OCI-LY3 (cell line): ENCODE results near the gene GOLGA2.

Experiments used
- H2AFZ ChIP-seq: fragments of 200-600, 300-600 bp; shearing (Covaris generic); 2 replicates; pipeline ENCODE4 v1.6.0; 2014; ENCODE audit warnings: antibody characterized with exemption, low read depth, low read length
- H3K27ac ChIP-seq: fragments of 200-600, 300-600 bp; sonication (generic); 2 replicates; pipeline ENCODE4 v1.5.1; 2014; ENCODE audit warnings: mild to moderate bottlenecking, low read length, moderate library complexity, mixed read lengths
- H3K27me3 ChIP-seq: fragments of 200-600, 300-600 bp; sonication (generic); 2 replicates; pipeline ENCODE4 v1.6.1; 2014; ENCODE audit warnings: low read depth, low read length, mixed read lengths
- H3K36me3 ChIP-seq: fragments of 200-600, 300-600 bp; sonication (generic); replicated peaks from 2 replicates; pipeline ENCODE3; 2014; ENCODE audit warnings: low read depth, low read length, mixed read lengths
- H3K4me1 ChIP-seq: fragments of 300-600, 200-600 bp; sonication (generic); 2 replicates; pipeline ENCODE4 v1.6.1; 2014; ENCODE audit warnings: low read length, mixed read lengths
- H3K4me2 ChIP-seq: fragments of 200-600, 300-600 bp; sonication (generic); 2 replicates; pipeline ENCODE4 v1.6.1; 2014; ENCODE audit warnings: low read length, mixed read lengths
- H3K4me3 ChIP-seq: fragments of 300-600, 200-600 bp; sonication (generic); 2 replicates; pipeline ENCODE4 v1.5.1; 2014; ENCODE audit warnings: antibody characterized with exemption, mild to moderate bottlenecking, low read length, moderate library complexity
- H3K79me2 ChIP-seq: fragments of 300-600, 200-600 bp; shearing (Covaris generic); 2 replicates; pipeline ENCODE4 v1.6.1; 2014; ENCODE audit warnings: mild to moderate bottlenecking, low read length, mixed read lengths
- H3K9ac ChIP-seq: fragments of 300-600, 200-600 bp; shearing (Covaris generic); 2 replicates; pipeline ENCODE4 v1.6.0; 2014; ENCODE audit warnings: mild to moderate bottlenecking, low read length, moderate library complexity
- H3K9me3 ChIP-seq: fragments of 200-600, 300-600 bp; shearing (Covaris generic); 2 replicates; pipeline ENCODE4 v1.6.1; 2014; ENCODE audit warnings: low read length, mixed read lengths; ENCODE audit not compliant: insufficient read depth
- H4K20me1 ChIP-seq: fragments of 200-600, 300-600 bp; sonication (generic); 2 replicates; pipeline ENCODE4 v1.6.1; 2016; ENCODE audit warnings: low read length, mixed read lengths; ENCODE audit not compliant: insufficient read depth
- EZH2phosphoT487 ChIP-seq: fragments of 200-600 bp; shearing (Covaris generic); IDR thresholded peaks from 2 replicates; pipeline ENCODE4 v1.6.1; 2018; ENCODE audit warnings: antibody characterized with exemption, mixed run types, low read depth
- TF ChIP-seq, protein P1 (sequence below): fragments of 200-600, 300-600 bp; sonication (generic); IDR thresholded peaks from 2 replicates; pipeline ENCODE4 v1.5.1; 2014; ENCODE audit warnings: antibody characterized with exemption, low read length, low read depth

GOLGA2 gene

GRCh38 chr9:128304971-128305288 lies 29.1 kb upstream of the GOLGA2 start:
- no peak for TF ChIP-seq EZH2phosphoT487
- TF ChIP-seq, protein P1, sequence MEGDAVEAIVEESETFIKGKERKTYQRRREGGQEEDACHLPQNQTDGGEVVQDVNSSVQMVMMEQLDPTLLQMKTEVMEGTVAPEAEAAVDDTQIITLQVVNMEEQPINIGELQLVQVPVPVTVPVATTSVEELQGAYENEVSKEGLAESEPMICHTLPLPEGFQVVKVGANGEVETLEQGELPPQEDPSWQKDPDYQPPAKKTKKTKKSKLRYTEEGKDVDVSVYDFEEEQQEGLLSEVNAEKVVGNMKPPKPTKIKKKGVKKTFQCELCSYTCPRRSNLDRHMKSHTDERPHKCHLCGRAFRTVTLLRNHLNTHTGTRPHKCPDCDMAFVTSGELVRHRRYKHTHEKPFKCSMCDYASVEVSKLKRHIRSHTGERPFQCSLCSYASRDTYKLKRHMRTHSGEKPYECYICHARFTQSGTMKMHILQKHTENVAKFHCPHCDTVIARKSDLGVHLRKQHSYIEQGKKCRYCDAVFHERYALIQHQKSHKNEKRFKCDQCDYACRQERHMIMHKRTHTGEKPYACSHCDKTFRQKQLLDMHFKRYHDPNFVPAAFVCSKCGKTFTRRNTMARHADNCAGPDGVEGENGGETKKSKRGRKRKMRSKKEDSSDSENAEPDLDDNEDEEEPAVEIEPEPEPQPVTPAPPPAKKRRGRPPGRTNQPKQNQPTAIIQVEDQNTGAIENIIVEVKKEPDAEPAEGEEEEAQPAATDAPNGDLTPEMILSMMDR: no peak
- H3K4me1 ChIP-seq: no peaks in the 10 kb centered on the region
- peaks cover 10% of the 10 kb centered on the region for H3K36me3 ChIP-seq
- H3K4me2 ChIP-seq: no peak overlapping the region
- H3K79me2 ChIP-seq: no peaks in the 10 kb centered on the region
- no peaks in the 10 kb centered on the region for H3K9me3 ChIP-seq
- H4K20me1 ChIP-seq: no peaks in the 10 kb centered on the region
- H2AFZ ChIP-seq: no peak overlapping the region
- H3K27me3 ChIP-seq: no peaks in the 10 kb centered on the region
- H3K27ac ChIP-seq: no peak overlapping the region
- H3K9ac ChIP-seq: no peak overlapping the region
- H3K4me3 ChIP-seq: no peak overlapping the region

DNA sequence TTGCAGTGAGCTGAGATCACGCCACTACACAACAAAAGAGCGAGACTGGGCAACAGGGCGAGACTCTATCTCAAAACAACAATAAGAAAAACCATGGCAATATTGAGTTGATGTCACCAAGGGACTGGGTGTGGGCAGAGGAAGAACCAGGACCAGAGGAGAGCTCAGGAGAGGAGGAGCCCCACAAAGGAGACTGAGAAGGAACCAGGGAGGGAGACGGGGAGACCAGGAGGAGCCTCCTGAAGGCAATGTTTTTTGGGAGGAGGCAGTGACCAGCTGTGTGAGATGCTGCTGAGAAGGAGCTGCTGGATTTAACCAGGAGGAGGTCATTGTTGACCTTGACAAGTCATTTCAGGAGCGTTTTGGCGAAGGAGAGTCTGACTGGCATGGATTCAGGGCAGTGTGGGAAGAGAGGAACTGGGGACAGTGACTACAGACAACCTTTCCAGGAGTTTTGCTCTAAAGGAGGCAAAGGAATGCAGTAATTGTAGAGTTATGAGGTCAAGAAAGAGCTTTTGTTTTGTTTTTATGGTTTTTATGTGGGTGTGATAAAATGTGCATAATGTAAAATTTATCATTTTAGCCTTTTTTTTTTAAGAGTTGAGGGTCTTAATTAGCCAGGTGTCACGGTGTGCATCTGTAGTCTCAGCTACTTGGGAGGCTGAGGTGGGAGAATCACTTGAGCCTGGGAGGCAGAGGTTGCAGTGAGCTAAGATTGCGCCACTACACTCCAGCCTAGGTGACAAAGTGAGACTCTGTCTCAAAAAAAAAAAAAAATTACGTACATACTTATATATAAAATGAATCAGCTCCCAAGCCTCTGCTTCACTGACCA lies 28.5 kb upstream of the GOLGA2 start:
- no peak for TF ChIP-seq EZH2phosphoT487
- TF ChIP-seq, protein P1: no peak
- Histone ChIP-seq H3K9ac (no peak overlapping the region), H3K4me2 (no peak overlapping the region), H3K4me1 (no peaks in the 10 kb centered on the region), H4K20me1 (no peaks in the 10 kb centered on the region), H2AFZ (no peak overlapping the region), H3K36me3 (peaks cover 7% of the 10 kb centered on the region), H3K27me3 (no peaks in the 10 kb centered on the region), H3K79me2 (no peaks in the 10 kb centered on the region), H3K9me3 (no peaks in the 10 kb centered on the region), H3K4me3 (no peak overlapping the region), H3K27ac (no peak overlapping the region)

DNA sequence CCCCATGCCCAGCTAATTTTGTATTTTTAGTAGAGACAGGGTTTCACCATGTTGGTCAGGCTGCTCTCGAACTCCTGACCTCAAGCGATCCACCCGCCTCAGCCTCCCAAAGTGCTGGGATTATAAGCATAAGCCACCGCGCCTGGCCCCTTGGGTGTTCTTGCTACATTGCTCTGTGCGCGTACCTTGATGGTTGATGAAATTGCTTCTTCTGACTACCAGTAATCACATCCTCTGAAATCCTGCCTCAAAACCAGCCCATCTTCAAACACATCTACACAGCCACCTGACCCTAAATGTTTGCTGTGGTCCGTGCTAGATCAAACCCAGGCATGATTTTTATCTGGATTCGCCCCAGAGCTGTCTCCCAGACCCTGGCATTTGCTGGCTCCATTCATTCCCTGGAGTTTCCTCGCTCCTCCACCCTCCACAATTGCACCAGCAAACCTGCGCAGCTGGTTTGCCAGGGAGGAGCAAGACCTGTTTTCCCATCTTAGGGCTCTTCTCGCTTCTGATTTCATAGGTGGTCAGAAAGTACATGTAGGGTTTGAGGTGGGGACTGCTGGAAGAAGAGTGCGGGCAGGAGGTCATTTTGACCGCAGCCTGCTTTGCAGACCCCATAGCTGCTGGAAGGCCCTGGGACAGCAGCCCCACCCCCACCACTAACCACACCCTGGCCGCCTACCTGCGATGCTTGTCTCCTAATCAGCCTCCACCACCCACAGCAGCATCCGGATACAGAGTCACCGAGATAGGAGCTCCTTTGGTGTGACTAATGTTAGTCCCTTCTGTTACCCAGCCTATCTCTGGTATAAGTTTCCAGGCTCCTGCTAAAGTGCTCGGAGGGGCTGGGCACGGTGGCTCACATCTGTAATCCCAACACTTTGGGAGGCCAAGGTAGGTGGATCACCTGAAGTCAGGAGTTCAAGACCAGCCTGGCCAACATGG lies 23.0 kb upstream of the GOLGA2 start:
- H2AFZ ChIP-seq: no peak overlapping the region
- no peaks in the 10 kb centered on the region for H3K27me3 ChIP-seq
- no peak overlapping the region for H3K9ac ChIP-seq
- no peak for TF ChIP-seq EZH2phosphoT487
- TF ChIP-seq, protein P1: no peak
- no peak overlapping the region for H3K4me2 ChIP-seq
- H3K79me2 ChIP-seq: no peaks in the 10 kb centered on the region
- H3K9me3 ChIP-seq: no peaks in the 10 kb centered on the region
- H3K4me1 ChIP-seq: no peaks in the 10 kb centered on the region
- H3K4me3 ChIP-seq: no peak overlapping the region
- H3K27ac ChIP-seq: no peak overlapping the region
- H3K36me3 ChIP-seq: no peaks in the 10 kb centered on the region
- H4K20me1 ChIP-seq: no peaks in the 10 kb centered on the region

DNA sequence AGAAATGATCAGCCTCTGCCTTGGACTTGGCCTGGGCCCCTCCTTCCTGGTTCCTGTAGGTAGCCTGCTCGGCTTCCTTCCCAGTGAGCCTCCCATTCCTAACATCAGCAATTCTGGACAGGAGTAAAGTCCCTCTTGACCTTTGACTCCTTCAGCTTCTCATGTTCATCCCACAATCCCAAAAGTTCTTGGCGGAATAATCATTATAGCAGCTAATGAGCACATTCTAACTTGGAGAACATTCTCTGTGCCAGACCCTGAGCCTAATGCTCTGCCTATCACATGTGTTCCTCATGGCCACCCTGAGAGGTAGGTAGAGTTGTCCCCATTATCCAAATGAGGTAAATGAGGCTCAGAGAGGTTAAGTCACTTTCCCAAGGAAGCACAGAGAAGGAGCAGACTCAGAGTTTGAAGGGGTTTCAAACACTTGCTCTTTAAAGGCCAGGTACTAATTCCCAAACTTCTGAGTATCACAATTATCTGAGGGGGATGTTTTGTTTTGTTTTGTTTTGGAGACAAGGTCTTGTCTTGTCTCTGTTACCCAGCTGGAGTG lies 21.5 kb upstream of the GOLGA2 start:
- H3K79me2 ChIP-seq: no peaks in the 10 kb centered on the region
- H3K27me3 ChIP-seq: no peaks in the 10 kb centered on the region
- H3K9ac ChIP-seq: no peak overlapping the region
- H3K27ac ChIP-seq: no peak overlapping the region
- no peaks in the 10 kb centered on the region for H3K9me3 ChIP-seq
- no peak overlapping the region for H2AFZ ChIP-seq
- no peaks in the 10 kb centered on the region for H3K36me3 ChIP-seq
- H3K4me3 ChIP-seq: no peak overlapping the region
- H3K4me1 ChIP-seq: no peaks in the 10 kb centered on the region
- H4K20me1 ChIP-seq: no peaks in the 10 kb centered on the region
- TF ChIP-seq, protein P1: no peak
- no peak for TF ChIP-seq EZH2phosphoT487
- no peak overlapping the region for H3K4me2 ChIP-seq
